Brain pericyte (primary cell): ENCODE measurements around the gene GGA2.
"Not testable (repeated sequence)": the region's sequence is repeated elsewhere in the genome, so short reads cannot be mapped to it uniquely, and the experiment has no call there.

Source experiments
- DNase-seq: peaks from one replicate; pipeline ENCODE4 v3.0.0-alpha.2; 2012; ENCODE audit warnings: low read depth, low spot score

The GGA2 gene

DNA sequence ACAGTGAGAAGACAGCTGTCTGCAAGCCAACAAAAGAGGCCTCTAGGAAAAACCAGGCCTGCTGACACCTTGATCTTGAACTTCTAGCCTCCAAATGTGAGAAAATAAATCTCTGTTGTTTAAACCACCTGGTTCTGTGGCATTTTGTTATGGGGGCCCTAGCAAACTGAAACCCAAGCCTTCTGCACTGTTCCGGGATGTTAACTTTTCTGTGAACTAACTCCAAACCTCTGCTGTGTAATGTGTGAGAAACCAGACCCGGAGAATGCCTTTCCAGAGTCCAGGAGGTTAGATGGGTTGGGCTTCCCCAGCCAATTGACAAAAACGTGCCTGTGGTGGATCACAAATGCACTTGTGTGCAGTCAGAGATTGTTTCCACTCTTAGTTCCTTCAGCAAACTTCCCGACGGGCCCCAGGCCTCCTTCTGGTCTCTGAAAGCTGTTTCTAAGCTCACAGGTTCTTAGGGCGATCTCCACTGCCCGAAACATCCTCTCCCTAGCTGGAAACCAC lies 13.6 kb upstream of the GGA2 start:
- no peak for DNase-seq

DNA sequence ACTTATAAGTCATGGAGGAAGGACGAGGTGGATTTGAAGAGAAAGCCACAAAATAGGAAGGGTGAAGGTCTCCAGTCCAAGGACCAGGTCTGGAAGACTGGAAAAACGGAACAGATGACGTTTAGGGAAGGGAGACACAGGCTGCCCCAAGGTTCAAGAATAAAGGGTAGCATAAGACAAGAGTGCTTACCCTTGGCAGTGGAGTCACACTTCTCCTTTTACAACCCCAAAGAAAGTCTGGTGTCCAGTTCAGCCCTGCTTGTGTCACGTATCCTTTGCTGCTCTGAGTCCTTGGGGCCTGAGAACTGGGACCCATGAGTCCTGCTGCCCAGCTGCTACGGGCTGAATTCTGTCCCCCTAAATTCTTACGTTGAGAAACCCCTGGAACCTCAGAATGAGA lies 13.0 kb upstream of the GGA2 start:
- DNase-seq = no peak

DNA sequence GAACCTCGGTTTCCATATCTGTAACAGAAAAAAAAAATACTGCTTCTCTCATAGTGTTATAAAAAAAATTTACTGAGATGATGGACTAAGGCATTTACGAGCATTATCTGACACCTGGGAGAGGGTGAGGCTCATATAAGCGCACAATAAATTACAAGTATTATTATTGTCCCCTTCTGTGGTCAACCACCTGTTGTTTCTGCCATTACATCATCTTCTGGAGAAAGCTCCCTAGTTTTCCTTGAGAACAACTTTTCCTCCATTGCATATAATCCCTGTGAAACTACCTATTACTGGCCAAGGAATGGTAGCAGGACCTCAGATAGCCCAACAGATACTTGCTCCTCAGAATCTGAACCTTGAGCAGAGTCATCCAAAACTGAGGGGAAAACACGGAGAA lies 11.7 kb upstream of the GGA2 start:
- DNase-seq = no peak

DNA sequence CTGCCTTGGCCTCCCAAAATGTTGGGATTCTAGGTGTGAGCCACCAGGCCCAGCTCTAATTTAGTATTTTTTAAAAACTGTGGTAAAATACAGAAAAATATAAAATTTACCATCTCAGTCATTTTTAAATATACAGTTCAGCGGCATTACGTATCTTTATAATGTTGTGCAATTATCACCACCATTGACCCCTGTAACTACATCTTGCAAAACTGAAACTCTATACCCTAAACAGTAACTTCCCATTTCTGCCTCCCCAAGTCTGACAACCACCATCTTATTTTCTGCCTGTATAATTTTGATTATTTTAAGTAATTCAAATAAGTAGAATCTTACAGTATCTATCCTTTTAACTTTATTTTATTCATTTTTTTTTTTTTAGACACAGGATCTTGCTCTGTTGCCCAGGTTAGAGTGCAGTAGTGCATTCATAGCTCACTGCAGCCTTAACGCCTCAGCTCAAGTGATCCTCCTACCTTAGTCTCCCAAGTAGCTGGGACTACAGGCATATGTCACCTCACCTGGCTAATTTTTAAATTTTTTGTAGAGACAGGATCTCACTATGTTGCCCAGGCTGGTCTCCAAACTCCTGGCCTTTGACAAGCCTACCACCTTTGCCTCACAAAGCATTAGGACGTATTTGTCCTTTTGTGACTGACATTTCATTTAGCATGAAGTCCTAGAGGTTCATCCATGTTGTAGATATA lies 10.9 kb upstream of the GGA2 start:
- DNase-seq = no peak

DNA sequence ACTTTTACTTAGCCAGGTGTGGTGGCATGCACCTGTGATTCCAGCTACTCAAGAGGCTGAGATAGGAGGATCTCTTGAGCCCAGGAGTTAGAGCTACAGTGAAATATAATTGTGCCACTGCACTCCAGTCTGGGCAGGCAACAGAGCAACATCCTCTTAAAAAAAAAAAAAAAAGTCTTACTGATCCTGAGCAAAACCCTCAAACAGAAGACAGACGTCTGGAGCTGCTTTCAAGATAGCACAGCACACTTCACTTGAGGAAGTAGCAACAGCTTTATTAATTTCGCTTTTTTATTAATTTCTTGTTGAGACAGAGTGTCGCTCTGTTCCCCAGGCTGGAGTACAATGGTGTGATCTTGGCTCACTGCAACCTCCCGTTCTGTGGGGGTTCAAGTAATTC lies 10.2 kb upstream of the GGA2 start:
- no peak for DNase-seq

DNA sequence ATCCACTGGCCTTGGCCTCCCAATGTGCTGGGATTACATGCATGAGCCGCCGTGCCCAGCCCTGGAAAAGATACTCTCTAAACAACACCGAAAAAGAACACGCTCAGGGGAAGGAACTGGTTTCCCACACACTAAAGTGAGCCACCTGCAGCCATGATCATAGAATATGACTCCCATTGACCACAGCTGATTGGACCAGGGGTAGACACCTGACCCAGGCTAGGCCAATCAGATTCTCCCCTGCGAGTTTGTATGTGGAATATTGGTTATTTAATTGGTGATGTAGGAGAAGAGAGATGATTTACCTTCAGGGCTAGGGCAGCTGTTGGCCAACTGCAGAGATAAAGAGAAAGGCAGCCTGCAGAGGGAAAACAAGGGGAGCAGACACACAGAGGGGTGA lies 9.0 kb upstream of the GGA2 start:
- DNase-seq = no peak

DNA sequence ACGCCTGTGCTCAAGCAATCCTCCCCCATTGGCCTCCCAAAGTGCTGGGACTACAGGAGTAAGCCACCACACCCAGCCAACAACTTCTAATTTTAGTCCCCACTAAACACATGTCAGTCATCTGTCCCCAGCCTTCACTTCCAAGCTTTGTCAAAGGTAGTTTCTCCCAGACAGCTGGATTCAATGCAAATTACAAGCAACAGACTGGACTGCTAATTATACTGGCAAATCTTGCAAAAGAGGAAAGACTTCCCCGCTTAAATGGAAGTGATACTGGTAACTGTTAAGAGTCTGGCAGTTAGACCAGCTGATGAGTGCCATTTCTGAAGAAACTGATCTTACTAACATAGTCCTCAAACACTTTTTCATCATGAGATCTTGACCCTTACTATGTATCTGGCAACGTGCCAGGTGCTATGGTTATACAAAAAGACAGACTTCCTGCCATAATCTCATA lies 8.2 kb upstream of the GGA2 start:
- DNase-seq = no peak

DNA sequence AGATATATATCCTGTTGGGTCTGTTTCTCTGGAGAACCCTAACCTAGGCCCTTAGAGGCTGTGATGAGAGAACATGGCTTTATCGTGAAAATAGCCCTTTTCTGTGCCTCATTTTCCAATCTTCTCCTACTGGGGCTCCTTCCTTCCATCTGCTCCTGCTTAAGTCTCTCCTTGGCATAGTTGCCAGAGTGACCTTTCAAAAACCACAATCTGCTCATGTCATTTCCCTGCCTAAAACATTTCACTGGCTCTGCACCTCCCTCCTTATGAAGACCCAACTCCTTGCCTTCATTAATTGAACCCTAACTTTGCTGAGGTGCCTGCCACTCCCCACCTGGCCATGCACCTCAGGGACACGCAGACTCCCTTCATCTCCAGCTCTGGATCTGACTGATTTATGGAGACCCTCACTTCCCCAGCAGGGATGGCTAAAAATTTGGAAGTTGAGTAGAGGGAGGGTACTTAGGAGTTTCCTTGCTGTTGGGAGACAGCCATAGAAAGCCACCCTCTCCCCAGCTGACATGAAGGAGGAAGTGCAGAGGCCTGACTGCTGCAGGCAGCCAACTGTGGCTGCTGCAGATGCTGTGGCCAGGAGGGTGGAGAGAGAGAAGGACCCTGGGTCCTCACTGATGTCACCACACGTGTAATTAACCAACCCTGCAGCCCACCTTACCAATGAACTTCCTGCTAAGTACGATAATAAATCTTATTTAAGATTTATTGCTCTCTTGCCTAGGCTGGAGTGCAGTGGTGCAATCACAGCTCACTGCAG lies 6.3 kb upstream of the GGA2 start:
- DNase-seq = no peak

DNA sequence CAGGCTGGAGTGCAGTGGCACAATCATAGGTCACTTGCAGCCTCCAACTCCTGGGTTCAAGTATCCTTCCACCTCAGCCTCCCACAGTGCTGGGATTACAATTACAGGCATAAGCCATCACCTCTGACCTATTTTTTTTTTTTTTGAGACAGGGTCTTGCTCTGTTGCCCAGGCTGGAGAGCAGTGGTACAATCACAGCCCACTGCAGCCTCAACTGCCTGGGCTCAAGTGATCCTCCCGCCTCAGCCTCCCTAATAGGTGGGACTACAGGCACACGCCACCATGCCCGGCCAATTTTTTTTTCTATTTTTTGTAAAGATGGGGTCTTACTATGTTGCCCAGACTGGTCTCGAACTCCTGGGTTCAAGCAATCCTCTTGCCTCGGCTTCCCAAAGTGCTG lies 5.6 kb upstream of the GGA2 start:
- DNase-seq = no peak

DNA sequence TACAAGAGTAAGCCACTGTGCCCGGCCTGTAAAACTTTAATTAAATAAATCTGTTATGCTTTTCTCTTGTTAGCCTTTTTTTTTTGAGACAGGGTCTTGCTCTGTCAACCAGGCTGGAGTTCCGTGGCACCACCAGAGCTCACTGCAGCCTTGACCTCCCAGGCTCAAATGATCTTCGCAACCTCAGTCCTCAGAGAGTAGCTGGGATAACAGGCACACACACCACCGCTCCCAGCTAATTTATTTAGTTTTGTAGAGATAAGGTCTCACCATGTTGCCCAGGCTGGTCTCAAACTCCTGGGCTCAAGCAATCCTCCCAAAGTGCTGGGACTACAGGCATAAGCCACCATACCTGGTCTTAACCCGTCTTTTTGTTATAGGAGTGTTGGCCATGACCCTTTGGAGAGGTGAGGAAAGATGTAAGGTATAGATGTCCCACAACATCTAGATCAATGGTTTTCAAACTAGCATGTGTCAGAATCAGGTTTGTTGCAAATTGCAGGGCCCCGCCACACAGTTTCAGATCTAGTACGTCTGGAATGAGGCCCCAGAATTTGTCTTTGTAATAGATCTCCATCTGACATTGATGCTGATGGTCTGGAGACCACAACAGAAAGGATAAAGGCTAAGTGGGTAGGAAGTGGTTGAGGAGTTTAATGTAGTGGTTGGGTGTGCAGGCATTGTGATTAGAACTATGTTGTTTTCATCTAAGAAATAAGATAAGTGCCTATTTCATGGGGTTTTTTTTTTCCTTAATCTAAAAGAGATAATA lies 4.3 kb upstream of the GGA2 start:
- no peak for DNase-seq

DNA sequence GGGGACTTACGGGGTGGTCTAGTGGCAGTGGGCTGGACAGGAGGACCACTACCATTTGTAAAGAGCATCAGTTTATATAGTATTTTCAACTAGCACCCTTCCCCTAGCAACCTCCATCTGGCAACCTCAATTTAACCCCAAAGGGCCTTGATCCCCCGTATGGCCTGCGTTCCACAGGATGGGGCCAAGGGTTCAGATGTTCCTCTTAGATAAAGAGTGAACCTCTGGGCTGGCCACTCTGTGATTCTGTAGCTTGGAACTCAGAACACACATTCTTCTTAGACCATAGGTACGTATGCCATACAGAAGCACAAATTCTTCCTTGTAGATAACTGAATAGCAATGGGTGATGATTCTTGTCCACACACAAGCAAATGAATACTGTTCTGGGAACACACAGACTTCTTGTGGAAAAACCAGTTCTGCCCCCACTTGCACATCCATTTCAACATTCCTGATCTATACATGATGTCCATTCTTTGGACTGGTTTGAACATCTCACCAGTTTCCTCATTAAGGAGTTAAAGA lies 1.9 kb upstream of the GGA2 start:
- no peak for DNase-seq

DNA sequence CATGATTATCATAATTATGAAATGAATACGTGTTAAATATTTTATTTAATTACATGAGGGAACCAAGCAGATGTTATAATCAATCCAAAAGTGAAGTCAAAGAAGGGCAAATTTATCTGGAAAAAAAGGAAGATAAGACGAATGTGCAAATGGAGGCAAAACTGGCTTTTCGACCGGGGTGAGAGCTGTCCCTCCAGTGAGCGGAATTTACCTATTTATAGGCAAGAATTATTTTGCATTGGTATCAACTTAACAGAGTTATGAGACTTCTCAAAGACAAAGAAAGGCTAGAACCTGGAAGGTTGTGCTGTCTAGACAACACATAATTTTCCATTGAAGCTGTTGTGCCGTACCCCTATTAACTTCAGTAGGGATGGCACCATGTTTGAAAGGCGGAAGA lies 1.4 kb upstream of the GGA2 start:
- DNase-seq = no peak

DNA sequence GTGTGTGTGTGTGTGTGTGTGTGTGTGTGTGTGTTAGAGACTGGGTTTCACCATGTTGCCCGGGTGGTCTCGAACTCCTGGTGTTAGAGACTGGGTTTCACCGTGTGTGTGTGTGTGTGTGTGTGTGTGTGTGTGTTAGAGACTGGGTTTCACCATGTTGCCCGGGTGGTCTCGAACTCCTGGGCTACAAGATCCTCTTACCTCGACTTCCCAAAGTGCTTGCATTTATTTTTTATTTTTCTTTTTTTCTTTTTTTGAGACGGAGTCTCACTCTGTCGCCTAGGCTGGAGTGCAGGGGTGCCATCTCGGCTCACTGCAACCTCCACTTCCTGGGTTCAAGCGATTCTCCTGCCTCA lies 599 bp upstream of the GGA2 start:
- DNase-seq = not testable (repeated sequence)

DNA sequence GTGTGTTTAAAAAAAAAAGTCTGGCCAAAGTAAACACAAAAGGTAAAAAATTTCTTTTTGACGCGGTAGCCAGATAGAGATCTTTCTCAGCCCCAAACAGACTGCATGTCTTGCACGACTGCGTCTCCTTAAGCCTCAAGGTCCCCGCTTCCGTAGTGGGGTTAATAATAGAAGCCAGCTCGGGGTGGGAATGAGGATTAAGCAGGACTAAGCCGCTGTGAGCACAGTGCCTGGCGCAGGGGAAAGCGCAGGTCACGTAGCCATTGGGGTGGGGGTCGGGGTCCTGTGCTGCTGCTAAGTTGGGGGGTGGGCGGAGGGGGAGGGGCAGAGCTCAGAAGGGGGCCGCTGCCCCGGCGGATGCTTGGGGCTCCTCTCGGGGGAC lies 521 bp downstream of the GGA2 start:
- DNase-seq = no peak

DNA sequence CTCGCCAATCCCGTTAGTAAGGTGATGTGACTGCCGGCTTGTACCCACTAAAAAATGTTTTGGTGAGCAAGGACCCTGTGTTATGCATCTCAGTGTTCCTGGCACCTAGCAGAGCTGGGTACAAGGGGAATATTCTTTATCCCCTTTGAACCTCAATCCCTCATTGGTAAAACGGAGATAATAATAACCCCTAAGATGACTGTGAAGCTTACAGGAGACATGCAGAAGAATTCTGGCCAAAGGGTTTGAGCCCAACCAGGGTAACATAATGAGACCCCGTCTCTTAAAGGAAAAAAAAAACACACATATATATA lies 896 bp downstream of the GGA2 start:
- no peak for DNase-seq

DNA sequence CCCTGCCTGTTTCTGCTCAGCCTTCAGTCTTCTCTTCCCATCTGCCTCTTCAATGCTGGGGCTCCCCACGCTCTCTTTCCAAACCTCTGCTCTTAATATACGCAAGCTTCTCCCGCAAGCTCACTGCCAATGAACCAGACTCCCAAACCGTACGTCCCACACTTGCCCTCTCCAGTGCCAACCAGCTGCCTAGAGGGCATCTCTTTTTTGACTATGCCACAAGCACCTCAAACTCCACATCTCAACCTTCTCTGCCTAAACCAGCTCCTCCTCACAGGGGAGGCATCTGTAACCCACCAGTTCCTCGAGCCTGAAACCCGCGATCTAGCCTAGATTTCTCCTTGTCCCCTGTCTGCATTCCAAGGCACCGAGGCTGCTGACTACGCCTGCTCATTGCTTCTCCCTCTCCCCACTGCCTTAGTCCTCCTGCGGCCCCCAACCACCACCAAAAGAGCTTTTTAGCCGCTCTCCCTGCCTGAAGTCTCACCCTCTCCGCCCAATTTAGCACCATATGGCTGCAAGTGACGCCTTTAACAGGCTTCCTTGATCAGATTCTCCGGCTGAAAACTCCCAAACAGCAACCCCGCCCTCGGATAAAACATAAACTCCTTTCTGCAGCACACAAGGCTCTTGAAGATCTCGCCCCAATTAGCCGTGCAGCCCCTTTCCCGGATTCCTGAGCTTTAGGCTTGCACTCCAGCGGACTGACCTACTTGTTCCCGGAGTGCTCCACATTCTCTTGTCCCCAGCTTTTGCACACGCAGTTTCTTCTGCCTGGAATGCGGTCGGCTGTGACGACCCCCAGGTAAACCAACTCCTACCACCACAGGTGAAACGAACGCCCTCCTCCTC lies 1.5 kb downstream of the GGA2 start:
- DNase-seq = no peak

DNA sequence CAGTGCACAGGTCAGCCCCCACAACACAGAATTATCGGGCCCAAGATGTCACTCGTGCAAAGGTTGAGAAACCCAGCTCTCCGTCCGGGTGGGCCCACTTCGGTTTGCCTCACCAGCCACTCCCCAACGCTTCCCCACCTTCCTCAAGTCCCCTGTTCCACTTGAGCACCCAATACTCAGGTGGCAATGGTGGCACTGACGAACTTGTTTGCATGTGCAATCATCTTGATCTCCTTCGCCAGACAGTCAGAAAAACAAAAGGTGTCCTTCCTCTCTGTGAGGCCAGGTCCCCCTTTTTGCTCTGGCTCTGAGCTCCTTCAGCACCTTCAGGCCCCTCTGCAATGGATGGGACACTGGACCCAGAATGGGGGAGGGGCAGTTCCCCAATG lies 3.7 kb downstream of the GGA2 start:
- no peak for DNase-seq

DNA sequence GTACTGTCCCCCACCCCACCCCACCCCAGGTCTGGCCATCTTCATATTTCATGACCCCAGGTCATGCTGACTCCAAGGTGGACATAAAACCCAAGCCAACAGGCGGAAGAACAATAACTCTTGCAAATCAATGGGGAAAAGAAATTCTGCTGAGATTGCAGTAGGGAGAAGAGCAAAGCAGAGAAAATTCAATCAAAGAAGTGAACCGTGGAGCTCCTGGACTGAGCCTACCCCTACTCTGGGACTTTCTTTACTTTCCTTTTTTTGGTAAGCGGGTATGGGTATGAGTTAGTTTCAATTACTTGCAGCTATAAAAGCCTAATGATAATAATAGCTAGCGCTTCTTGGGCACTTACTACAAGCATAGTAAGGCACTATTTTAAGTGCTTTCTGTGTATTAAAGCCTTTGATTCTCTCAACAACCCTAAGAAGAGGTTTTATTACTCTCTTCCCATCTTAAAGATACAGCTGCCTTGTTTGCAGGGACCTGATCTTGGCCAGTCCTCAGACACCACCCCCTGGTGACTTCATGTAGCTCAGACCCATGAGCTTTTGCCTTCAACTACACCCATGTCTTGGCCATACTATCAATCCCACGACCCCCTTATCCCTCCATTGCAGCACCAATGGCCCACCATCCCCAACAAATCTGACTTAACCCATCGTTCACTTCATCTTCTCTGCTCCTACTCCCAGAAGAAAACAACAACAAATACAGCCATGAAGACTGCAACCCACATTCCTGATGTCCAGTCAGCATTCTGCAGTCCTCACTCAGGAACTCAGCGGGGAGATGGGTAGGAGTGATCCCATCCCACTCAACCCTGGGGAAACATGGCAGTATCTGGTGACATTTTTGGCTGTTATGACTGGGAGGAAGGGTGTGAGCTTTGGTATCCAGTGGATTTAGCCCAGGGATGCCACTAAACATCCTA lies 4.4 kb downstream of the GGA2 start:
- no peak for DNase-seq

DNA sequence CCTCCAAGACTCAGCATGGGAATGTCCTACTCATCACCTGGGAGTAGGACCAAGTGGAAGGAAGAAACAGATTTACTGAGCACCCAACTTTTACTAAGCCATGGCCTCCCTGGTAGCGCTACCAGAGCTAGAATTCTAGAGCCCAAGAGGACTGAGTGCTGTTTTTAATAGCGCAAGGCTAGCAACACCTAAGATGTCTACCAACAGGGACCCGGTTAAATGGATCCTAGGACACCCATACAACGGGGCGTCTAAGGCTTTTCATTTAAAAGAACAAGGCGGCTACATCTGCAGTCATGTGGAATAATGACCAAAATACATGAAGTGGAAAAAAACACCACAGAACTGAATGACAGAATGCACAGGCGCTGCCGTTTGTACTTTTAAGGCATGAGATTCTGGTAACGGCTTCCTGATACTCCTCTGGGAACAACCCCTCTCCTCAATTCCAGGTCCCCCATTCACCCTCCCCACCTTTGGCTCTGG lies 5.1 kb downstream of the GGA2 start:
- no peak for DNase-seq

DNA sequence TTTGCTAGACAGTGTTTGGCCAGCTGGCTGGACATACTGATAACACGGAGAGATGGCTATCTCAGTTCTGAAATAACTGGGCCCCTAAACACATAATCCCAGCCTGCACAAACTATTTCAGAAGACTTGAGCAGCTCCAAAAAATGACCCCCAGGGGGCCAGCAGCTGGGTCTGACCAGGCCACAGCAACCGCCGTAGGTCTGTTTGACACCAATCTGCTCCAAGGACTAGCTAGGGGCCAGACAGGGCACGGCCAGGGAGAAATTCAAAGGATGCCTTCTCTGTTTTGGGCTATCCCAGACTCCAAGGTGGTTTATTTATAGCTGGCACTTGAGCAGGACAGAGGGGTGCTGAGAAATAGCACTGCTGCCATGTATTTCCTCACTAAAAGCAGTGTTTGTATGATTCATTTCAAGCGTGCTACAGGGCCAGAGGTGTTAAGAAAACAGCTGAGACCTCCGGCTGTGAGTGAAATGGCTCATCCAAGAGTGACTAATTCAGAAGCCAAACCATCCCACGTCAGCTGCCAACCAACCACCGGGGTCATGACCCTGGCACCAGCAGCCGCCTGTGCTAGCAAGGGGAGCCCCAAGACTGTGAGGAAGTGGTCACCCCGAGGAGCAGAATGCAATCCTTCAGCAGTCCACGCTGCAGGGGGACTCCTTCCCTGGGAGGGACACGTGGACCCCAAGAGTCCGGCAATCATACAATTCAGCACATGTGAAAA lies 5.7 kb downstream of the GGA2 start:
- peak; percentile 85 for DNase-seq
